Mucosa of descending colon (tissue), 3 donors: ENCODE results near the gene IFT52. TPM values are rescaled to one million over a fixed set of nuclear protein-coding genes. Genes with fewer than 3 reads are reported as not detected.

Source experiments
- ATAC-seq: fragments of 200-7000 bp; cut with Tn5 transposase; one replicate; pipeline ENCODE4 v1.9.1; 2020; ENCODE audit warnings: mild to moderate bottlenecking, moderate library complexity
- DNase-seq, 3 donors: peaks; one replicate each; pipeline ENCODE4 v3.0.0-alpha.2; 2020
- H3K36me3 ChIP-seq: fragments of 200-600 bp; one replicate; pipeline ENCODE4 v1.8.0; 2021; ENCODE audit warnings: low read depth, mild to moderate bottlenecking
- H3K4me1 ChIP-seq: fragments of 200-600 bp; one replicate; pipeline ENCODE4 v1.8.0; 2021; ENCODE audit warnings: low read depth, mild to moderate bottlenecking
- H3K4me3 ChIP-seq: fragments of 200-600 bp; one replicate; pipeline ENCODE4 v1.8.0; 2021; ENCODE audit warnings: mild to moderate bottlenecking
- H3K9me3 ChIP-seq: fragments of 200-600 bp; one replicate; pipeline ENCODE4 v1.8.0; 2021; ENCODE audit warnings: mild to moderate bottlenecking
- CTCF ChIP-seq: fragments of 200-600 bp; IDR thresholded peaks from one replicate; pipeline ENCODE4 v1.8.0; 2022; ENCODE audit warnings: antibody characterized with exemption, mild to moderate bottlenecking
- intact Hi-C, 2 donors: fragments of 100-400 bp; cut with DNase I in 1 of 2; cut with micrococcal nuclease in 1 of 2; formaldehyde crosslinking; loops; one replicate each; pipeline versions ENCODE4 v1.11.0 to v1.11.1; 2022; cut with DNase I, micrococcal nuclease
- total RNA-seq, 3 donors: library from RNA; stranded (reverse); fragmentation: NEBNext Ultra II Directional in 2 of 3; extraction: Animal tissue kit (Norgen Biotek cat#: 25700) in 2 of 3; gene quantifications; one replicate each; pipeline versions ENCODE4 v1.2.1 to v1.2.4, GENCODE V29; 2021 to 2023
- donor health status: DM: no; HTN: no; CAD: no; lungs with moderate emphysema.
- donor health status: DM: no; HTN: no; CAD: no.
- donor health status: DM: no; HTN: yes; CAD: no.

Gene IFT52
- total RNA-seq, 3 donors from 2014 or later: 19.5 to 24.1 (median 22.8) TPM

GRCh38 chr20:43658069-43658722, 67.5 kb downstream of the IFT52 start:
- Histone ChIP-seq H3K9me3 (no peaks in the 10 kb centered on the region), H3K36me3 (no peaks in the 10 kb centered on the region), H3K4me1 (peaks cover 4% of the 10 kb centered on the region), H3K4me3 (no peak overlapping the region)
- TF ChIP-seq CTCF: no peak
- DNase-seq: no peak
- peak; percentile 16 for ATAC-seq
- intact Hi-C loops: no loop called here

- peaks cover 8% of the 10 kb centered on the region for H3K4me1 ChIP-seq
- no peaks in the 10 kb centered on the region for H3K9me3 ChIP-seq
- H3K36me3 ChIP-seq: no peaks in the 10 kb centered on the region
- no peak for TF ChIP-seq CTCF
- DNase-seq: no peak
- no peak overlapping the region for H3K4me3 ChIP-seq
- no peak for ATAC-seq
- intact Hi-C loops: no loop called here
Measured at GRCh38 chr20:43658723-43659419, 68.1 kb downstream of the IFT52 start.

GRCh38 chr20:43662943-43663655, 72.4 kb downstream of the IFT52 start:
- intact Hi-C loops: no loop called here
- Histone ChIP-seq H3K36me3 (no peaks in the 10 kb centered on the region), H3K9me3 (no peaks in the 10 kb centered on the region), H3K4me1 (peaks cover 16% of the 10 kb centered on the region), H3K4me3 (no peak overlapping the region)
- TF ChIP-seq CTCF: no peak
- ATAC-seq (peak; percentile 59), DNase-seq (peak in 2 of 3 donors; percentile 24 to 59)

- no peak for TF ChIP-seq CTCF
- no peak overlapping the region for H3K4me3 ChIP-seq
- H3K36me3 ChIP-seq: no peaks in the 10 kb centered on the region
- intact Hi-C loops: no loop called here
- DNase-seq (peak in 1 of 3 donors; percentile 1), ATAC-seq (no peak)
- peaks cover 16% of the 10 kb centered on the region for H3K4me1 ChIP-seq
- no peaks in the 10 kb centered on the region for H3K9me3 ChIP-seq
Measured at GRCh38 chr20:43665466-43666176, 74.9 kb downstream of the IFT52 start.
